Gastrocnemius medialis (tissue), 4 donors: ENCODE results near the gene TUSC7. TPM values are rescaled to one million over a fixed set of nuclear protein-coding genes. Genes with fewer than 3 reads are reported as not detected.

Experiments
- ATAC-seq, 2 donors: fragments of 150-250 bp; one replicate each; pipeline ENCODE4 v1.9.1; 2016
- DNase-seq, 2 donors: peaks; one replicate each; pipeline ENCODE4 v3.0.0-alpha.2; 2019
- H3K27ac ChIP-seq, 4 donors: fragments of 200-600 bp; sonication (generic); 1 replicate in 1 of 4; 2 replicates in 3 of 4; pipeline ENCODE4 v1.5.1; 2016 to 2018; ENCODE audit warnings: mild to moderate bottlenecking in 2 of 4, moderate library complexity in 1 of 4
- H3K27me3 ChIP-seq, 3 donors: fragments of 200-600 bp; sonication (generic) in 2 of 3; 1 replicate in 1 of 3; 2 replicates in 2 of 3; pipeline versions ENCODE4 v1.5.1 to v1.6.0; 2016 to 2019; ENCODE audit warnings: mild to moderate bottlenecking in 1 of 3, moderate library complexity in 1 of 3
- H3K36me3 ChIP-seq, 2 donors: fragments of 200-600 bp; sonication (generic) in 1 of 2; one replicate each; pipeline ENCODE4 v1.5.1; 2017 to 2018
- H3K4me1 ChIP-seq, 2 donors: fragments of 200-600 bp; sonication (generic) in 1 of 2; one replicate each; pipeline ENCODE4 v1.5.1; 2016 to 2017; ENCODE audit warnings: mild to moderate bottlenecking in 2 of 2
- H3K4me3 ChIP-seq, 4 donors: fragments of 200-600 bp; sonication (generic) in 3 of 4; 1 replicate in 1 of 4; 2 replicates in 3 of 4; pipeline ENCODE4 v1.5.1; 2016 to 2019; ENCODE audit warnings: mild to moderate bottlenecking in 2 of 4
- H3K9me3 ChIP-seq, 3 donors: fragments of 200-600 bp; sonication (generic) in 2 of 3; 1 replicate in 1 of 3; 2 replicates in 2 of 3; pipeline ENCODE4 v1.5.1; 2016 to 2019
- POLR2A ChIP-seq, 2 donors: fragments of 450-650 bp; IDR thresholded peaks; one replicate each; pipeline ENCODE4 v1.6.1; 2017; ENCODE audit warnings: antibody characterized with exemption in 2 of 2, mild to moderate bottlenecking in 2 of 2, moderate library complexity in 2 of 2
- in situ Hi-C, 4 donors: fragments of 200-750 bp; cut with MboI; loops; one replicate each; pipeline versions ENCODE4 v1.15.0 to v1.8.0; 2017; ENCODE audit warnings: low sequenced_read_pairs in 4 of 4
- intact Hi-C: fragments of 100-400 bp; cut with DNase I; formaldehyde crosslinking; loops from one replicate; pipeline ENCODE4 v1.15.1; 2023; ENCODE audit warnings: low total_unique reads
- total RNA-seq, 4 donors: library from RNA; depleted of rRNA; stranded (reverse); fragments of >200 nt; gene quantifications; one replicate each; pipeline versions ENCODE4 v1.1.0 to v1.2.3, GENCODE V29; 2016
- TF ChIP-seq, protein P1 (sequence below), 5 experiments: fragments of 450-650 bp in 3 of 5; fragments of 200-600 bp in 2 of 5; sonication (generic) in 2 of 5; IDR thresholded peaks in 4 of 5; conservative IDR thresholded peaks in 1 of 5; 1 replicate in 4 of 5; 2 replicates in 1 of 5; pipeline ENCODE4 v1.5.1; 2016 to 2019; ENCODE audit warnings: antibody characterized with exemption in 5 of 5, mild to moderate bottlenecking in 3 of 5, moderate library complexity in 3 of 5

The TUSC7 gene
- total RNA-seq, 4 donors from 2014 or later: not detected

GRCh38 chr3:116667791-116668190, 41.8 kb upstream of the TUSC7 start:
- no peak overlapping the region for H3K27ac ChIP-seq
- H3K9me3 ChIP-seq: no peaks in the 10 kb centered on the region
- no peak for DNase-seq
- intact Hi-C loops: no loop called here
- H3K4me3 ChIP-seq: no peak overlapping the region
- in situ Hi-C loops: no loop called here
- H3K27me3 ChIP-seq: no peaks in the 10 kb centered on the region
- no peaks in the 10 kb centered on the region for H3K4me1 ChIP-seq
- ATAC-seq: no peak
- no peak for TF ChIP-seq POLR2A (IDR thresholded peaks at IDR 0.05)
- TF ChIP-seq, protein P1, sequence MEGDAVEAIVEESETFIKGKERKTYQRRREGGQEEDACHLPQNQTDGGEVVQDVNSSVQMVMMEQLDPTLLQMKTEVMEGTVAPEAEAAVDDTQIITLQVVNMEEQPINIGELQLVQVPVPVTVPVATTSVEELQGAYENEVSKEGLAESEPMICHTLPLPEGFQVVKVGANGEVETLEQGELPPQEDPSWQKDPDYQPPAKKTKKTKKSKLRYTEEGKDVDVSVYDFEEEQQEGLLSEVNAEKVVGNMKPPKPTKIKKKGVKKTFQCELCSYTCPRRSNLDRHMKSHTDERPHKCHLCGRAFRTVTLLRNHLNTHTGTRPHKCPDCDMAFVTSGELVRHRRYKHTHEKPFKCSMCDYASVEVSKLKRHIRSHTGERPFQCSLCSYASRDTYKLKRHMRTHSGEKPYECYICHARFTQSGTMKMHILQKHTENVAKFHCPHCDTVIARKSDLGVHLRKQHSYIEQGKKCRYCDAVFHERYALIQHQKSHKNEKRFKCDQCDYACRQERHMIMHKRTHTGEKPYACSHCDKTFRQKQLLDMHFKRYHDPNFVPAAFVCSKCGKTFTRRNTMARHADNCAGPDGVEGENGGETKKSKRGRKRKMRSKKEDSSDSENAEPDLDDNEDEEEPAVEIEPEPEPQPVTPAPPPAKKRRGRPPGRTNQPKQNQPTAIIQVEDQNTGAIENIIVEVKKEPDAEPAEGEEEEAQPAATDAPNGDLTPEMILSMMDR (IDR thresholded peaks at IDR 0.05 in 4 of 5, conservative IDR thresholded peaks at IDR 0.05 in 1 of 5): no peak
- no peaks in the 10 kb centered on the region for H3K36me3 ChIP-seq

DNA sequence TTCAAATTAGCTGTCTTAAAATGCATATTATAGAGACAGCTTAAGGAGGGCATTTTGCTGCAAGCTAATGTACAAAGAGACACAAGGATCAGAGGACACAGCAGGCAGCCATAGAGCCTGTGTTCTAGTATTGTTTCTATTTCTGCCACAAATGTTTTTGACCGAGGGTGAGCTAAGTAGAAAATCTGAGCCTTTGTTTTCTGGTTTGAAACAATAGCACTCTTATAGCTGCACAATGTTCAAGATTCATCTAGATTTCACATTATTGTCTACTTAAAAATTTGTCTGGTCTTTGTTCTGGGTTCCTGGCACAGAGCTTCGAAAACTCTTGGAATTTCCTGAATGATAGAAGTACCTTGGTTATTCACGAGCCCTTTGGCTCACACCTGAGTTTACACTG, 40.0 kb upstream of the TUSC7 start:
- no peaks in the 10 kb centered on the region for H3K27me3 ChIP-seq
- no peak overlapping the region for H3K4me3 ChIP-seq
- H3K27ac ChIP-seq: no peak overlapping the region
- no peak for DNase-seq
- in situ Hi-C loops: no loop called here
- intact Hi-C loops: no loop called here
- TF ChIP-seq, protein P1 (IDR thresholded peaks at IDR 0.05 in 4 of 5, conservative IDR thresholded peaks at IDR 0.05 in 1 of 5): no peak
- TF ChIP-seq POLR2A (IDR thresholded peaks at IDR 0.05): no peak
- no peaks in the 10 kb centered on the region for H3K9me3 ChIP-seq
- H3K4me1 ChIP-seq: no peaks in the 10 kb centered on the region
- H3K36me3 ChIP-seq: no peaks in the 10 kb centered on the region
- ATAC-seq: no peak

- H3K27ac ChIP-seq: no peak overlapping the region
- TF ChIP-seq, protein P1 (IDR thresholded peaks at IDR 0.05 in 4 of 5, conservative IDR thresholded peaks at IDR 0.05 in 1 of 5): no peak
- no peak for TF ChIP-seq POLR2A (IDR thresholded peaks at IDR 0.05)
- no peaks in the 10 kb centered on the region for H3K36me3 ChIP-seq
- no peaks in the 10 kb centered on the region for H3K27me3 ChIP-seq
- H3K9me3 ChIP-seq: no peaks in the 10 kb centered on the region
- H3K4me1 ChIP-seq: no peaks in the 10 kb centered on the region
- H3K4me3 ChIP-seq: no peak overlapping the region
- in situ Hi-C loops (no loop called here), intact Hi-C loops (no loop called here)
- DNase-seq (no peak), ATAC-seq (no peak)
Observed at GRCh38 chr3:116671151-116671550, 38.4 kb upstream of the TUSC7 start.

GRCh38 chr3:116678853-116679252, 30.7 kb upstream of the TUSC7 start:
- ATAC-seq: no peak
- DNase-seq: no peak
- H3K9me3 ChIP-seq: no peaks in the 10 kb centered on the region
- no peaks in the 10 kb centered on the region for H3K4me1 ChIP-seq
- H3K27me3 ChIP-seq: no peaks in the 10 kb centered on the region
- no peak overlapping the region for H3K27ac ChIP-seq
- TF ChIP-seq, protein P1 (IDR thresholded peaks at IDR 0.05 in 4 of 5, conservative IDR thresholded peaks at IDR 0.05 in 1 of 5): no peak
- TF ChIP-seq POLR2A (IDR thresholded peaks at IDR 0.05): no peak
- H3K36me3 ChIP-seq: no peaks in the 10 kb centered on the region
- in situ Hi-C loops (no loop called here), intact Hi-C loops (no loop called here)
- H3K4me3 ChIP-seq: no peak overlapping the region

DNA sequence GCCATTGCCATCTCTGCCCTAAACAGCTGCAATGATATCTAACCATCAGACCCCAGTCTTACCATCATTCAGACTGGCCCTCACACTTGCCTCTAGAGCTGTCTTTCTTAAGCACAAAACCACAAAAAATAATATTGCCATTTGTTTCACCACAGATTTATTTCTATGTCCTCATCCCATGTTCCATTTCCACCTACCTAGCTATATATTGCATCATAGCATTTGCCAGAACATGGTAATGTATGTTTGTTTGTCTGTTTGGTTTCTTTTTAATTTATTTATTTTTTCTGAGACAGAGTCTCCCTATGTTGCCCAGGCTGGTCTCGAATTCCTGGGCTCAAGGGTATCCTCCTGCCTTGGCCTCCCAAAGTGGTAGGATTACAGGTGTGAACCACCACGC, 18.5 kb upstream of the TUSC7 start:
- no peak for DNase-seq
- Histone ChIP-seq H3K27me3 (no peaks in the 10 kb centered on the region), H3K4me3 (no peak overlapping the region), H3K9me3 (no peaks in the 10 kb centered on the region), H3K27ac (no peak overlapping the region), H3K36me3 (no peaks in the 10 kb centered on the region), H3K4me1 (no peaks in the 10 kb centered on the region)
- TF ChIP-seq, protein P1 (IDR thresholded peaks at IDR 0.05 in 4 of 5, conservative IDR thresholded peaks at IDR 0.05 in 1 of 5): no peak
- no peak for TF ChIP-seq POLR2A (IDR thresholded peaks at IDR 0.05)
- in situ Hi-C loops (no loop called here), intact Hi-C loops (no loop called here)
- ATAC-seq: no peak
